Epithelial cell of umbilical artery (primary cell): ENCODE measurements around the gene TXNDC11. TPM values are rescaled to one million over a fixed set of nuclear protein-coding genes. Genes with fewer than 3 reads are reported as not detected.

Experiments used
- total RNA-seq: library from RNA; depleted of rRNA; stranded (reverse); fragments of >200 nt; gene quantifications from 2 replicates; pipeline ENCODE4 v1.2.3, GENCODE V29; 2014

The TXNDC11 gene
- 21.8 and 34.3 TPM in 2 replicates for total RNA-seq

GRCh38 chr16:11742536-11743307 is at the start of gene TXNDC11:
TXNDC11 (minus strand) TSS chr16:11742857; CDS start chr16:11742730, 127 bp downstream.

GRCh38 chr16:11667824-11668622 is 74.6 kb downstream of the TXNDC11 start, which contains the start of gene SNN:
SNN (plus strand) TSS chr16:11668455; CDS start chr16:11676060, 7,605 bp downstream.

Other genes starting within 250 kb of the TXNDC11 start
- 1.4 and 5.5 TPM in 2 replicates for gene LITAF, start 155.9 kb downstream of the TXNDC11 start, total RNA-seq
- gene SNN, start 74.4 kb downstream of the TXNDC11 start, total RNA-seq, result 9.6 and 15.6 TPM in 2 replicates
- gene ZC3H7A, start 54.4 kb upstream of the TXNDC11 start, total RNA-seq, result 29.9 and 34.8 TPM in 2 replicates
- 95.8 and 201 TPM in 2 replicates for gene RSL1D1, start 108.7 kb upstream of the TXNDC11 start, total RNA-seq
- gene GSPT1, start 173.1 kb upstream of the TXNDC11 start, total RNA-seq, result 75.4 and 92.6 TPM in 2 replicates
- gene NPIPB2, start 199.2 kb upstream of the TXNDC11 start, total RNA-seq, result 0.32 and 1.1 TPM in 2 replicates
- not detected in 2 replicates for gene TNFRSF17, start 222.4 kb upstream of the TXNDC11 start, total RNA-seq
- 4.9 and 13.4 TPM in 2 replicates for gene SNX29, start 233.9 kb upstream of the TXNDC11 start, total RNA-seq